Measurements from ENCODE around the gene SLC38A1.
"Not testable (repeated sequence)": the region's sequence is repeated elsewhere in the genome, so short reads cannot be mapped to it uniquely, and the experiment has no call there.

Gene SLC38A1

GRCh38 chr12:46268583-46269428, at the start of gene SLC38A1:
TSS of gene SLC38A1 (minus strand) at chr12:46269043. CDS start at chr12:46239800, 29,243 bp downstream.
- peak; percentile 79 to 86 for DNase-seq (ENCODE audit: low read depth in 2 of 2)

- no peak for DNase-seq (ENCODE audit: low read depth in 2 of 2)
Observed at GRCh38 chr12:46318037-46318436, 49.2 kb upstream of the SLC38A1 start.

- DNase-seq (ENCODE audit: low read depth in 2 of 2): no peak
Observed at GRCh38 chr12:46304070-46304469, 35.2 kb upstream of the SLC38A1 start.

GRCh38 chr12:46303039-46303666, 34.3 kb upstream of the SLC38A1 start:
- DNase-seq (ENCODE audit: low read depth in 2 of 2): peak in 1 of 2 donors; percentile 13

- no peak for DNase-seq (ENCODE audit: low read depth in 2 of 2)
Observed at GRCh38 chr12:46300910-46301309, 32.1 kb upstream of the SLC38A1 start.

- DNase-seq (ENCODE audit: low read depth in 2 of 2): no peak
Observed at GRCh38 chr12:46299851-46300250, 31.0 kb upstream of the SLC38A1 start.

GRCh38 chr12:46298261-46298660, 29.4 kb upstream of the SLC38A1 start:
- no peak for DNase-seq (ENCODE audit: low read depth in 2 of 2)

GRCh38 chr12:46296822-46297221, 28.0 kb upstream of the SLC38A1 start:
- no peak for DNase-seq (ENCODE audit: low read depth in 2 of 2)

GRCh38 chr12:46292754-46293402, 24.0 kb upstream of the SLC38A1 start:
- no peak for DNase-seq (ENCODE audit: low read depth in 2 of 2)

GRCh38 chr12:46291953-46292352, 23.1 kb upstream of the SLC38A1 start:
- not testable (repeated sequence) for DNase-seq (ENCODE audit: low read depth in 2 of 2)

GRCh38 chr12:46285177-46285576, 16.3 kb upstream of the SLC38A1 start:
- DNase-seq (ENCODE audit: low read depth in 2 of 2): not testable (repeated sequence)

GRCh38 chr12:46282829-46283228, 14.0 kb upstream of the SLC38A1 start:
- no peak for DNase-seq (ENCODE audit: low read depth in 2 of 2)

- DNase-seq (ENCODE audit: low read depth in 2 of 2): no peak
Observed at GRCh38 chr12:46276756-46277155, 7.9 kb upstream of the SLC38A1 start.

- DNase-seq (ENCODE audit: low read depth in 2 of 2): no peak
Observed at GRCh38 chr12:46271863-46272262, 3.0 kb upstream of the SLC38A1 start.

- peak; percentile 69 to 73 for DNase-seq (ENCODE audit: low read depth in 2 of 2)
Observed at GRCh38 chr12:46269429-46270241, 792 bp upstream of the SLC38A1 start.

GRCh38 chr12:46267825-46268582, 839 bp downstream of the SLC38A1 start:
- peak; percentile 21 to 22 for DNase-seq (ENCODE audit: low read depth in 2 of 2)

GRCh38 chr12:46267575-46267824, 1.3 kb downstream of the SLC38A1 start:
- DNase-seq (ENCODE audit: low read depth in 2 of 2): peak; percentile 10 to 33

GRCh38 chr12:46266869-46267574, 1.8 kb downstream of the SLC38A1 start:
- peak; percentile 33 to 37 for DNase-seq (ENCODE audit: low read depth in 2 of 2)

- DNase-seq (ENCODE audit: low read depth in 2 of 2): peak; percentile 10 to 13
Observed at GRCh38 chr12:46266382-46266791, 2.5 kb downstream of the SLC38A1 start.

- DNase-seq (ENCODE audit: low read depth in 2 of 2): peak; percentile 11 to 18
Observed at GRCh38 chr12:46265734-46266133, 3.1 kb downstream of the SLC38A1 start.

- no peak for DNase-seq (ENCODE audit: low read depth in 2 of 2)
Observed at GRCh38 chr12:46265102-46265501, 3.7 kb downstream of the SLC38A1 start.
